Smooth muscle cell of the brain vasculature (primary cell): Measurements from ENCODE around the gene MIPOL1.
"Not testable (repeated sequence)": the region's sequence is repeated elsewhere in the genome, so short reads cannot be mapped to it uniquely, and the experiment has no call there.

Experiments
- DNase-seq: peaks from one replicate; pipeline ENCODE4 v3.0.0-alpha.2; 2012; ENCODE audit warnings: low read depth, low spot score

The MIPOL1 gene

GRCh38 chr14:37197421-37198272, at the start of gene MIPOL1:
Gene MIPOL1 (plus strand): TSS chr14:37197937. CDS start chr14:37247889, 49,952 bp downstream.
- peak; percentile 74 for DNase-seq

GRCh38 chr14:37150414-37150813, 47.3 kb upstream of the MIPOL1 start:
- DNase-seq: peak; percentile 13

- DNase-seq: no peak
Observed at GRCh38 chr14:37153005-37153404, 44.7 kb upstream of the MIPOL1 start.

GRCh38 chr14:37153483-37153882, 44.3 kb upstream of the MIPOL1 start:
- DNase-seq: no peak

- DNase-seq: no peak
Observed at GRCh38 chr14:37157987-37158386, 39.8 kb upstream of the MIPOL1 start.

- not testable (repeated sequence) for DNase-seq
Observed at GRCh38 chr14:37162307-37162706, 35.4 kb upstream of the MIPOL1 start.

GRCh38 chr14:37165794-37166193, 31.9 kb upstream of the MIPOL1 start:
- no peak for DNase-seq

GRCh38 chr14:37167151-37168047, 30.3 kb upstream of the MIPOL1 start:
- DNase-seq: no peak

- no peak for DNase-seq
Observed at GRCh38 chr14:37168721-37169120, 29.0 kb upstream of the MIPOL1 start.

GRCh38 chr14:37170237-37170636, 27.5 kb upstream of the MIPOL1 start:
- DNase-seq: no peak

- DNase-seq: no peak
Observed at GRCh38 chr14:37170993-37171392, 26.7 kb upstream of the MIPOL1 start.

- DNase-seq: no peak
Observed at GRCh38 chr14:37171678-37172023, 26.1 kb upstream of the MIPOL1 start.

- DNase-seq: peak; percentile 39
Observed at GRCh38 chr14:37172024-37172869, 25.5 kb upstream of the MIPOL1 start, which contains the start of gene SLC25A21. Gene SLC25A21 (minus strand): TSS chr14:37172606.

- no peak for DNase-seq
Observed at GRCh38 chr14:37172936-37173614, 24.7 kb upstream of the MIPOL1 start.

- DNase-seq: no peak
Observed at GRCh38 chr14:37179896-37180502, 17.7 kb upstream of the MIPOL1 start.

- not testable (repeated sequence) for DNase-seq
Observed at GRCh38 chr14:37180886-37181285, 16.9 kb upstream of the MIPOL1 start.

- DNase-seq: no peak
Observed at GRCh38 chr14:37181441-37181840, 16.3 kb upstream of the MIPOL1 start.

GRCh38 chr14:37184520-37184919, 13.2 kb upstream of the MIPOL1 start:
- DNase-seq: not testable (repeated sequence)

- no peak for DNase-seq
Observed at GRCh38 chr14:37185670-37186069, 12.1 kb upstream of the MIPOL1 start.

- no peak for DNase-seq
Observed at GRCh38 chr14:37186865-37187264, 10.9 kb upstream of the MIPOL1 start.

GRCh38 chr14:37187294-37187693, 10.4 kb upstream of the MIPOL1 start:
- DNase-seq: no peak
